Epithelial cell of proximal tubule (primary cell): Measurements from ENCODE around the gene ATXN7. TPM values are rescaled to one million over a fixed set of nuclear protein-coding genes. Genes with fewer than 3 reads are reported as not detected.

ENCODE experiments used
- DNase-seq: peaks from one replicate; pipeline ENCODE4 v3.0.0-alpha.2; 2011; ENCODE audit warnings: low read depth
- H3K4me3 ChIP-seq: 2 replicates; pipeline ENCODE4 v1.5.1; 2011; ENCODE audit warnings: low read depth, mild to moderate bottlenecking, low read length
- CTCF ChIP-seq: conservative IDR thresholded peaks from 2 replicates; pipeline ENCODE4 v1.5.1; 2012; ENCODE audit warnings: low read depth, mild to moderate bottlenecking, low read length
- total RNA-seq: library from RNA; depleted of rRNA; stranded (reverse); fragments of >200 nt; gene quantifications from 2 replicates; pipeline ENCODE4 v1.2.3, GENCODE V29; 2015

ATXN7 gene
- total RNA-seq, 1 donor from 2014 or later: 16.7 TPM

GRCh38 chr3:63911509-63911872 is 47.8 kb downstream of the ATXN7 start:
- no peak for DNase-seq
- peak overlapping the region; percentile 73 for H3K4me3 ChIP-seq
- TF ChIP-seq CTCF: no peak

- peak within 1 kb of the TSS; percentile 73 for H3K4me3 ChIP-seq
- no peak for DNase-seq
- TF ChIP-seq CTCF: no peak
Observed at GRCh38 chr3:63911873-63912767, 48.5 kb downstream of the ATXN7 start, which contains the start of gene SCAANT1. SCAANT1 (minus strand) TSS chr3:63912383.

- peak overlapping the region; percentile 73 for H3K4me3 ChIP-seq
- no peak for DNase-seq
- no peak for TF ChIP-seq CTCF
Observed at GRCh38 chr3:63912768-63913588, 49.3 kb downstream of the ATXN7 start.

GRCh38 chr3:63914312-63914711 is 50.6 kb downstream of the ATXN7 start:
- H3K4me3 ChIP-seq: no peak overlapping the region
- TF ChIP-seq CTCF: no peak
- DNase-seq: no peak

- no peak for TF ChIP-seq CTCF
- DNase-seq: no peak
- H3K4me3 ChIP-seq: no peak overlapping the region
Observed at GRCh38 chr3:63918321-63918720, 54.7 kb downstream of the ATXN7 start.

GRCh38 chr3:63920001-63920400 is 56.3 kb downstream of the ATXN7 start:
- no peak overlapping the region for H3K4me3 ChIP-seq
- DNase-seq: no peak
- no peak for TF ChIP-seq CTCF
